K562 (cell line): Measurements from ENCODE around the gene LRRC26. TPM values are rescaled to one million over a fixed set of nuclear protein-coding genes. Genes with fewer than 3 reads are reported as not detected.

ENCODE experiments used
- ATAC-seq: fragments of 200-7000 bp; cut with Tn5 transposase; 3 replicates; pipeline ENCODE4 v1.9.1; 2020; ENCODE audit warnings: moderate library complexity
- BruUV-seq: library from RNA; stranded (reverse); fragments of 400-500 nt; replicated peaks from 2 replicates; lab custom pipeline; 2021; lab: Mats Ljungman, UMichigan
- CTCF ChIA-PET: fragments of 300-600 bp; formaldehyde crosslinking; extraction: SDS; loops from one replicate; lab custom pipeline; 2021; ENCODE audit warnings: low intra/inter-chr PET ratio; lab: Yijun Ruan, JAX
- POLR2A ChIA-PET: fragments of 300-600, 350-650 bp; sonication (Branson Sonifier 250); formaldehyde crosslinking; extraction: SDS; loops from one replicate; lab custom pipeline; 2021; ENCODE audit warnings: antibody characterized with exemption, inconsistent platforms; lab: Yijun Ruan, JAX
- DNase-seq, 4 experiments: peaks; one replicate each; pipeline versions ENCODE4 v3.0.0 to v3.0.0-alpha.2; 2011 to 2018; ENCODE audit warnings: low spot score in 3 of 4, mixed read lengths in 3 of 4; ENCODE audit errors: extremely low read depth in 1 of 4
- FAIRE-seq: peaks from 2 replicates; lab custom pipeline; 2011; peaks lifted over from hg19 to GRCh38; lab: Jason Lieb, UNC
- H2AFZ ChIP-seq: 2 replicates; pipeline ENCODE4 v1.6.0; 2011; ENCODE audit warnings: low read depth, low read length, control low read depth, inconsistent platforms
- H3K27ac ChIP-seq: fragments of 200-600 bp; 3 replicates; pipeline ENCODE4 v1.8.0; 2011; ENCODE audit warnings: low read depth, mild to moderate bottlenecking, control low read depth, inconsistent platforms, low read length, moderate library complexity, mixed read lengths; ENCODE audit errors: extremely low read depth
- H3K27me3 ChIP-seq, 2 experiments: fragments of 300-600 bp in 1 of 2; 2 replicates in 1 of 2; 3 replicates in 1 of 2; pipeline versions ENCODE4 v1.6.0 to v1.8.0; 2011; ENCODE audit warnings: inconsistent platforms in 2 of 2, low read length in 2 of 2, mild to moderate bottlenecking in 1 of 2, mixed read lengths in 1 of 2, moderate library complexity in 1 of 2; ENCODE audit not compliant: control insufficient read depth in 2 of 2, insufficient read depth in 2 of 2
- H3K36me3 ChIP-seq: fragments of 300-600 bp; 3 replicates; pipeline ENCODE4 v1.8.0; 2011; ENCODE audit warnings: mild to moderate bottlenecking, low read length, inconsistent platforms; ENCODE audit not compliant: control insufficient read depth, insufficient read depth
- H3K4me1 ChIP-seq, 2 experiments: fragments of 200-600 bp in 1 of 2; replicated peaks in 1 of 2; 2 replicates in 1 of 2; 3 replicates in 1 of 2; pipeline versions ENCODE4 v1.5.1 to v1.8.0; 2011; ENCODE audit warnings: inconsistent platforms in 2 of 2, low read length in 2 of 2, mild to moderate bottlenecking in 1 of 2, mixed read lengths in 1 of 2, moderate library complexity in 1 of 2; ENCODE audit not compliant: control insufficient read depth in 2 of 2, insufficient read depth in 2 of 2
- H3K4me2 ChIP-seq: 2 replicates; pipeline ENCODE4 v1.6.1; 2011; ENCODE audit warnings: low read length, control low read depth, inconsistent platforms, mixed read lengths; ENCODE audit not compliant: insufficient read depth
- H3K4me3 ChIP-seq: fragments of 200-600 bp; sonication (generic), shearing (Covaris generic); 2 replicates; pipeline ENCODE4 v1.5.1; 2016; ENCODE audit warnings: control low read depth, inconsistent platforms
- H3K79me2 ChIP-seq: fragments of 200-600 bp; 3 replicates; pipeline ENCODE4 v1.8.0; 2011; ENCODE audit warnings: low read length, inconsistent platforms; ENCODE audit not compliant: control insufficient read depth, insufficient read depth
- H3K9ac ChIP-seq, 2 experiments: 2 replicates each; pipeline versions ENCODE4 v1.6.0 to v1.6.1; 2011; ENCODE audit warnings: low read depth in 2 of 2, low read length in 2 of 2, control low read depth in 1 of 2, inconsistent platforms in 1 of 2, mild to moderate bottlenecking in 1 of 2, mixed read lengths in 1 of 2; ENCODE audit not compliant: insufficient read depth in 1 of 2
- H3K9me1 ChIP-seq: one replicate; pipeline ENCODE4 v1.6.0; 2011; ENCODE audit warnings: inconsistent platforms, mild to moderate bottlenecking, low read length, moderate library complexity; ENCODE audit not compliant: control insufficient read depth, insufficient read depth
- H3K9me3 ChIP-seq: replicated peaks from 2 replicates; pipeline ENCODE4 v1.5.1; 2011; ENCODE audit warnings: low read depth, low read length, inconsistent platforms; ENCODE audit not compliant: control insufficient read depth, insufficient read depth
- H4K20me1 ChIP-seq: replicated peaks from 2 replicates; pipeline ENCODE4 v1.6.1; 2011; ENCODE audit warnings: low read length, inconsistent platforms, mixed read lengths; ENCODE audit not compliant: control insufficient read depth, insufficient read depth
- BRCA1 ChIP-seq, 2 experiments: fragments of 450-650 bp in 1 of 2; sonication (generic) in 1 of 2; formaldehyde crosslinking in 1 of 2; IDR thresholded peaks; 2 replicates each; pipeline versions ENCODE4 v1.5.0 to v1.6.1; 2017 to 2020; ENCODE audit warnings: mild to moderate bottlenecking in 1 of 2, missing genetic modification reagents in 1 of 2
- CBX5 ChIP-seq: IDR thresholded peaks from 2 replicates; pipeline ENCODE4 v1.6.1; 2014; ENCODE audit warnings: low read depth, borderline replicate concordance
- HOXB6 ChIP-seq: fragments of 250-450 bp; sonication (Bioruptor Pico); IDR thresholded peaks from 2 replicates; pipeline ENCODE4 v1.5.1; 2022; ENCODE audit warnings: mild to moderate bottlenecking, borderline replicate concordance
- MEF2D ChIP-seq: conservative IDR thresholded peaks from 2 replicates; pipeline ENCODE4 v1.6.1; 2016; ENCODE audit warnings: low read depth, missing genetic modification characterization, missing compliant biosample characterization
- NFIC ChIP-seq: fragments of 450-650 bp; IDR thresholded peaks from 2 replicates; pipeline ENCODE4 v1.6.1; 2017; ENCODE audit warnings: mild to moderate bottlenecking, inconsistent platforms
- PCBP2 ChIP-seq: fragments of 200-400 bp; formaldehyde crosslinking; IDR thresholded peaks from 2 replicates; pipeline ENCODE4 v1.6.1; 2018; ENCODE audit warnings: low read length, low read depth, mild to moderate bottlenecking, moderate library complexity; ENCODE audit not compliant: poor library complexity, severe bottlenecking
- SIRT6 ChIP-seq: IDR thresholded peaks from one replicate; pipeline ENCODE4 v1.6.1; 2012; ENCODE audit warnings: low read depth, mild to moderate bottlenecking, control low read depth, inconsistent platforms, low read length, moderate library complexity
- SNRNP70 ChIP-seq: fragments of 200-400 bp; formaldehyde crosslinking; optimal IDR thresholded peaks from 2 replicates; pipeline ENCODE3; 2017; ENCODE audit warnings: low read depth, low read length
- TEAD4 ChIP-seq, 2 experiments: sonication (generic) in 1 of 2; formaldehyde crosslinking in 1 of 2; IDR thresholded peaks; 2 replicates each; pipeline versions ENCODE4 v1.6.1 to v1.8.0; 2012 to 2022; ENCODE audit warnings: borderline replicate concordance in 1 of 2, inconsistent platforms in 1 of 2, low read length in 1 of 2, mild to moderate bottlenecking in 1 of 2, missing genetic modification reagents in 1 of 2
- THRAP3 ChIP-seq: fragments of 450-650 bp; IDR thresholded peaks from 2 replicates; pipeline ENCODE4 v1.6.1; 2016; ENCODE audit warnings: mild to moderate bottlenecking, inconsistent platforms, borderline replicate concordance
- ZNF165 ChIP-seq: fragments of 250-450 bp; sonication (Bioruptor Pico); IDR thresholded peaks from 2 replicates; pipeline ENCODE4 v1.4.0; 2020; ENCODE audit warnings: borderline replicate concordance
- ZNF586 ChIP-seq: fragments of 450-650 bp; formaldehyde crosslinking; conservative IDR thresholded peaks from 2 replicates; pipeline ENCODE4 v1.4.0; 2020; ENCODE audit warnings: mild to moderate bottlenecking, moderate library complexity
- WGBS: fragments of 100-300 bp; shearing (Covaris generic); methylation state at CpG from one replicate; pipeline ENCODE4 v1.1.6; 2016; ENCODE audit warnings: low coverage, mixed read lengths; ENCODE audit not compliant: insufficient coverage; ENCODE audit errors: missing lambda C conversion rate; 5-methylcytosine and 5-hydroxymethylcytosine counted together
- in situ Hi-C: fragments of 300-500 bp; cut with MboI; formaldehyde crosslinking; loops from 4 replicates; pipeline ENCODE4 v1.15.0; 2018; ENCODE audit warnings: inconsistent platforms, mixed read lengths
- intact Hi-C: fragments of 100-400 bp; cut with micrococcal nuclease; formaldehyde crosslinking; loops from 2 replicates; pipeline ENCODE4 v1.14.2; 2022
- polyA plus RNA-seq, 8 experiments: library from polyadenylated mRNA; depleted of rRNA in 4 of 8; stranded (reverse) in 5 of 8; unstranded in 3 of 8; fragments of >200 nt; fragmentation: Nextera tagmentation in 2 of 8; fragmentation: Illumina TruSeq in 1 of 8; extraction: Ambion mirVana in 2 of 8; extraction: Trizol in 1 of 8; gene quantifications; 2 replicates each; pipeline versions ENCODE4 v1.2.1 to v1.2.3, GENCODE V29; 2011 to 2014; ENCODE audit warnings: inconsistent platforms in 1 of 8, missing spikeins in 1 of 8
- total RNA-seq, 7 experiments: library from RNA; depleted of rRNA in 6 of 7; stranded (reverse); fragments of >200 nt in 6 of 7; fragmentation: Illumina TruSeq in 2 of 7; extraction: Trizol in 2 of 7; gene quantifications; 2 replicates each; pipeline versions ENCODE4 v1.2.1 to v1.2.3, GENCODE V29; 2011 to 2021; ENCODE audit warnings: low replicate concordance in 1 of 7
- TF ChIP-seq, protein P1 (sequence below): fragments of 250-450 bp; sonication (Bioruptor Pico); IDR thresholded peaks from 2 replicates; pipeline ENCODE4 v1.4.0; 2020; ENCODE audit warnings: mild to moderate bottlenecking, moderate library complexity
- TF ChIP-seq, protein P2 (sequence below): fragments of 450-650 bp; formaldehyde crosslinking; IDR thresholded peaks from 2 replicates; pipeline ENCODE4 v1.4.0; 2020; ENCODE audit warnings: mild to moderate bottlenecking, moderate library complexity
- TF ChIP-seq, protein P3 (sequence below): sonication (generic); formaldehyde crosslinking; IDR thresholded peaks from 2 replicates; pipeline ENCODE4 v1.5.0; 2020; ENCODE audit warnings: missing genetic modification reagents
- TF ChIP-seq, protein P4 (sequence below): fragments of 250-450 bp; sonication (Bioruptor Pico); IDR thresholded peaks from 2 replicates; pipeline ENCODE4 v1.4.0; 2020

Gene LRRC26
- total and polyA plus RNA-seq, 9 of the 15 experiments (the other 6 are each of a cell fraction or from before 2014, with no cell fraction given): not detected

DNA sequence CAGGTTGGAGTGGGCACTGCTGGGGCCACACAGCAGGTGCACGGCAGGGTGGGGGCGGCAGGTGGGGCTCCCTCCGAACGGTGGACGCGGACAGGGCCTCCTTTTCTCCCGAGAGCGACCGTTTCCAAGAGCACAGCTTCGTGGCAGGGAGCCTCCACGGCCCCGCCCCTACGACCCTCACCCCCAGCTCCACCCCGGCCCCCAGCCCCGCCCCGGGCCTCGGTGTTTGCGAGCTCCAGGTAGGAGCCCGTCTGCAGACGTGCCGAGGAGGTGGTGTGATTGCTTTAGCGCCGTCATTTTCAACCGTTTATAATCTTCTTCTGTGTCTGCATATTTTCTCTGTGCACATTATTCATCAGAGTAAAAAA, 22.1 kb downstream of the LRRC26 start:
- 35% methylated on average over 3 of the region's 24 CpGs for WGBS
- DNase-seq (no peak), ATAC-seq (no peak), FAIRE-seq (no peak)
- ChIA-PET CTCF (no interaction called here), POLR2A (interaction anchor here (1.2 kb wide), 1 partner anchor 20 kb away, joined by 4 read pairs; no protein-coding TSS in a partner anchor)
- intact Hi-C loops (no loop called here), in situ Hi-C loops (no loop called here)
- Histone ChIP-seq H3K36me3 (no peaks in the 10 kb centered on the region), H4K20me1 (0 out of 2 replicates have a peak, but pooled peaks cover 5% of the 10 kb centered on the region), H3K27me3 (peaks cover 0 to 12% of the 10 kb centered on the region in 2 experiments; a peak in 2 of 5 replicates), H3K27ac (no peak overlapping the region), H3K79me2 (no peaks in the 10 kb centered on the region), H3K9me3 (no peaks in the 10 kb centered on the region), H3K4me3 (no peak overlapping the region), H2AFZ (no peak overlapping the region), H3K9ac (no peak overlapping the region; a peak in 1 of 4 replicates), H3K9me1 (no peaks in the 10 kb centered on the region), H3K4me2 (no peak overlapping the region), H3K4me1 (peaks cover 8 to 52% of the 10 kb centered on the region in 2 experiments; a peak in 3 of 5 replicates)
- BruUV-seq: no TSS peak
- TF ChIP-seq, protein P1, sequence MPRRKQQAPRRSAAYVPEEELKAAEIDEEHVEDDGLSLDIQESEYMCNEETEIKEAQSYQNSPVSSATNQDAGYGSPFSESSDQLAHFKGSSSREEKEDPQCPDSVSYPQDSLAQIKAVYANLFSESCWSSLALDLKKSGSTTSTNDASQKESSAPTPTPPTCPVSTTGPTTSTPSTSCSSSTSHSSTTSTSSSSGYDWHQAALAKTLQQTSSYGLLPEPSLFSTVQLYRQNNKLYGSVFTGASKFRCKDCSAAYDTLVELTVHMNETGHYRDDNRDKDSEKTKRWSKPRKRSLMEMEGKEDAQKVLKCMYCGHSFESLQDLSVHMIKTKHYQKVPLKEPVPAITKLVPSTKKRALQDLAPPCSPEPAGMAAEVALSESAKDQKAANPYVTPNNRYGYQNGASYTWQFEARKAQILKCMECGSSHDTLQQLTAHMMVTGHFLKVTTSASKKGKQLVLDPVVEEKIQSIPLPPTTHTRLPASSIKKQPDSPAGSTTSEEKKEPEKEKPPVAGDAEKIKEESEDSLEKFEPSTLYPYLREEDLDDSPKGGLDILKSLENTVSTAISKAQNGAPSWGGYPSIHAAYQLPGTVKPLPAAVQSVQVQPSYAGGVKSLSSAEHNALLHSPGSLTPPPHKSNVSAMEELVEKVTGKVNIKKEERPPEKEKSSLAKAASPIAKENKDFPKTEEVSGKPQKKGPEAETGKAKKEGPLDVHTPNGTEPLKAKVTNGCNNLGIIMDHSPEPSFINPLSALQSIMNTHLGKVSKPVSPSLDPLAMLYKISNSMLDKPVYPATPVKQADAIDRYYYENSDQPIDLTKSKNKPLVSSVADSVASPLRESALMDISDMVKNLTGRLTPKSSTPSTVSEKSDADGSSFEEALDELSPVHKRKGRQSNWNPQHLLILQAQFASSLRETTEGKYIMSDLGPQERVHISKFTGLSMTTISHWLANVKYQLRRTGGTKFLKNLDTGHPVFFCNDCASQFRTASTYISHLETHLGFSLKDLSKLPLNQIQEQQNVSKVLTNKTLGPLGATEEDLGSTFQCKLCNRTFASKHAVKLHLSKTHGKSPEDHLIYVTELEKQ (CRISPR knock-in tag): no peak
- no peak for TF ChIP-seq TEAD4 (IDR thresholded peaks at IDR 0.05; ENCODE audit: low read length)
- no peak for TF ChIP-seq TEAD4 (CRISPR knock-in tag; IDR thresholded peaks at IDR 0.05; ENCODE audit: borderline replicate concordance)
- TF ChIP-seq, protein P2, sequence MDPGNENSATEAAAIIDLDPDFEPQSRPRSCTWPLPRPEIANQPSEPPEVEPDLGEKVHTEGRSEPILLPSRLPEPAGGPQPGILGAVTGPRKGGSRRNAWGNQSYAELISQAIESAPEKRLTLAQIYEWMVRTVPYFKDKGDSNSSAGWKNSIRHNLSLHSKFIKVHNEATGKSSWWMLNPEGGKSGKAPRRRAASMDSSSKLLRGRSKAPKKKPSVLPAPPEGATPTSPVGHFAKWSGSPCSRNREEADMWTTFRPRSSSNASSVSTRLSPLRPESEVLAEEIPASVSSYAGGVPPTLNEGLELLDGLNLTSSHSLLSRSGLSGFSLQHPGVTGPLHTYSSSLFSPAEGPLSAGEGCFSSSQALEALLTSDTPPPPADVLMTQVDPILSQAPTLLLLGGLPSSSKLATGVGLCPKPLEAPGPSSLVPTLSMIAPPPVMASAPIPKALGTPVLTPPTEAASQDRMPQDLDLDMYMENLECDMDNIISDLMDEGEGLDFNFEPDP (CRISPR knock-in tag): no peak
- no peak for TF ChIP-seq NFIC
- no peak for TF ChIP-seq SNRNP70
- no peak for TF ChIP-seq BRCA1 (IDR thresholded peaks at IDR 0.05)
- TF ChIP-seq BRCA1 (CRISPR knock-in tag; IDR thresholded peaks at IDR 0.05): no peak
- TF ChIP-seq MEF2D: no peak
- no peak for TF ChIP-seq PCBP2
- no peak for TF ChIP-seq SIRT6
- TF ChIP-seq, protein P3, sequence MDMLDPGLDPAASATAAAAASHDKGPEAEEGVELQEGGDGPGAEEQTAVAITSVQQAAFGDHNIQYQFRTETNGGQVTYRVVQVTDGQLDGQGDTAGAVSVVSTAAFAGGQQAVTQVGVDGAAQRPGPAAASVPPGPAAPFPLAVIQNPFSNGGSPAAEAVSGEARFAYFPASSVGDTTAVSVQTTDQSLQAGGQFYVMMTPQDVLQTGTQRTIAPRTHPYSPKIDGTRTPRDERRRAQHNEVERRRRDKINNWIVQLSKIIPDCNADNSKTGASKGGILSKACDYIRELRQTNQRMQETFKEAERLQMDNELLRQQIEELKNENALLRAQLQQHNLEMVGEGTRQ (CRISPR knock-in tag): no peak
- no peak for TF ChIP-seq HOXB6 (CRISPR knock-in tag)
- TF ChIP-seq, protein P4, sequence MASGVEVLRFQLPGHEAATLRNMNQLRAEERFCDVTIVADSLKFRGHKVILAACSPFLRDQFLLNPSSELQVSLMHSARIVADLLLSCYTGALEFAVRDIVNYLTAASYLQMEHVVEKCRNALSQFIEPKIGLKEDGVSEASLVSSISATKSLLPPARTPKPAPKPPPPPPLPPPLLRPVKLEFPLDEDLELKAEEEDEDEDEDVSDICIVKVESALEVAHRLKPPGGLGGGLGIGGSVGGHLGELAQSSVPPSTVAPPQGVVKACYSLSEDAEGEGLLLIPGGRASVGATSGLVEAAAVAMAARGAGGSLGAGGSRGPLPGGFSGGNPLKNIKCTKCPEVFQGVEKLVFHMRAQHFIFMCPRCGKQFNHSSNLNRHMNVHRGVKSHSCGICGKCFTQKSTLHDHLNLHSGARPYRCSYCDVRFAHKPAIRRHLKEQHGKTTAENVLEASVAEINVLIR: no peak
- no peak for TF ChIP-seq THRAP3
- TF ChIP-seq CBX5: no peak
- no peak for TF ChIP-seq ZNF165 (CRISPR knock-in tag)
- TF ChIP-seq ZNF586 (CRISPR knock-in tag): no peak
